ACC112 (cell line): ENCODE measurements around the gene VEPH1.

Experiments
- H2AFZ ChIP-seq: fragments of 200-600 bp; sonication (generic); one replicate; pipeline ENCODE4 v1.6.0; 2017; ENCODE audit warnings: antibody characterized with exemption, low read length; ENCODE audit not compliant: unreplicated experiment
- H3K27ac ChIP-seq: fragments of 200-600 bp; sonication (generic); 2 replicates; pipeline ENCODE4 v1.5.1; 2014; ENCODE audit warnings: low read depth, mild to moderate bottlenecking, antibody characterized with exemption, low read length, moderate library complexity
- H3K27me3 ChIP-seq: fragments of 200-600 bp; sonication (generic); 2 replicates; pipeline ENCODE4 v1.6.1; 2014; ENCODE audit warnings: mild to moderate bottlenecking, antibody characterized with exemption, low read length, moderate library complexity, mixed read lengths; ENCODE audit not compliant: insufficient read depth
- H3K36me3 ChIP-seq: fragments of 200-600 bp; sonication (generic); 2 replicates; pipeline ENCODE4 v1.6.1; 2016; ENCODE audit warnings: mild to moderate bottlenecking, antibody characterized with exemption, low read length, moderate library complexity, mixed read lengths; ENCODE audit not compliant: insufficient read depth
- H3K4me1 ChIP-seq: fragments of 200-600 bp; sonication (generic); one replicate; pipeline ENCODE4 v1.6.1; 2016; ENCODE audit warnings: low read length, mixed read lengths; ENCODE audit not compliant: insufficient read depth, unreplicated experiment, control insufficient read depth
- H3K4me3 ChIP-seq: fragments of 200-600 bp; sonication (generic); 2 replicates; pipeline ENCODE4 v1.5.1; 2014; ENCODE audit warnings: mild to moderate bottlenecking, low read depth, low read length
- H3K79me2 ChIP-seq: fragments of 200-600 bp; sonication (generic); one replicate; pipeline ENCODE4 v1.6.0; 2016; ENCODE audit warnings: low read length; ENCODE audit not compliant: control insufficient read depth, unreplicated experiment, insufficient read depth

Gene VEPH1

GRCh38 chr3:157409516-157409915 lies 93.7 kb downstream of the VEPH1 start:
- no peaks in the 10 kb centered on the region for H3K79me2 ChIP-seq
- H3K4me3 ChIP-seq: no peak overlapping the region
- H3K36me3 ChIP-seq: peaks cover 4% of the 10 kb centered on the region; the same call in 1 of the 2 replicates
- H3K27ac ChIP-seq: no peak overlapping the region
- peaks cover 17% of the 10 kb centered on the region for H3K4me1 ChIP-seq
- no peaks in the 10 kb centered on the region for H3K27me3 ChIP-seq
- no peak overlapping the region for H2AFZ ChIP-seq

GRCh38 chr3:157408499-157409149 lies 94.6 kb downstream of the VEPH1 start:
- peaks cover 4% of the 10 kb centered on the region; the same call in 1 of the 2 replicates for H3K36me3 ChIP-seq
- no peak overlapping the region for H3K27ac ChIP-seq
- no peak overlapping the region for H3K4me3 ChIP-seq
- no peaks in the 10 kb centered on the region for H3K79me2 ChIP-seq
- H2AFZ ChIP-seq: no peak overlapping the region
- H3K27me3 ChIP-seq: no peaks in the 10 kb centered on the region
- peaks cover 17% of the 10 kb centered on the region for H3K4me1 ChIP-seq

GRCh38 chr3:157407769-157408168 lies 95.4 kb downstream of the VEPH1 start:
- H3K79me2 ChIP-seq: no peaks in the 10 kb centered on the region
- no peaks in the 10 kb centered on the region for H3K27me3 ChIP-seq
- H3K4me1 ChIP-seq: peaks cover 17% of the 10 kb centered on the region
- H3K36me3 ChIP-seq: peaks cover 4% of the 10 kb centered on the region; the same call in 1 of the 2 replicates
- no peak overlapping the region for H2AFZ ChIP-seq
- no peak overlapping the region for H3K27ac ChIP-seq
- no peak overlapping the region for H3K4me3 ChIP-seq

- Histone ChIP-seq H3K27ac (no peak overlapping the region), H3K79me2 (no peaks in the 10 kb centered on the region), H3K4me1 (peaks cover 17% of the 10 kb centered on the region), H3K4me3 (no peak overlapping the region), H3K36me3 (no peaks in the 10 kb centered on the region), H3K27me3 (no peaks in the 10 kb centered on the region), H2AFZ (no peak overlapping the region)
These were observed 96.8 kb downstream of the VEPH1 start for GRCh38 chr3:157406394-157406793.

GRCh38 chr3:157405457-157405856 lies 97.8 kb downstream of the VEPH1 start:
- H3K79me2 ChIP-seq: no peaks in the 10 kb centered on the region
- H3K4me3 ChIP-seq: no peak overlapping the region
- no peak overlapping the region for H3K27ac ChIP-seq
- H3K4me1 ChIP-seq: peaks cover 17% of the 10 kb centered on the region
- H3K27me3 ChIP-seq: no peaks in the 10 kb centered on the region
- H2AFZ ChIP-seq: peak overlapping the region; percentile 48
- no peaks in the 10 kb centered on the region for H3K36me3 ChIP-seq

GRCh38 chr3:157404381-157404780 lies 98.8 kb downstream of the VEPH1 start:
- no peaks in the 10 kb centered on the region for H3K36me3 ChIP-seq
- peaks cover 17% of the 10 kb centered on the region for H3K4me1 ChIP-seq
- no peaks in the 10 kb centered on the region for H3K79me2 ChIP-seq
- H2AFZ ChIP-seq: no peak overlapping the region
- no peaks in the 10 kb centered on the region for H3K27me3 ChIP-seq
- no peak overlapping the region for H3K4me3 ChIP-seq
- H3K27ac ChIP-seq: no peak overlapping the region

GRCh38 chr3:157398598-157398997 lies 104.6 kb downstream of the VEPH1 start:
- Histone ChIP-seq H3K27ac (no peak overlapping the region), H3K4me1 (peaks cover 7% of the 10 kb centered on the region), H3K27me3 (no peaks in the 10 kb centered on the region), H3K79me2 (no peaks in the 10 kb centered on the region), H3K4me3 (no peak overlapping the region), H2AFZ (no peak overlapping the region), H3K36me3 (no peaks in the 10 kb centered on the region)

- no peak overlapping the region for H3K27ac ChIP-seq
These were observed 108.8 kb downstream of the VEPH1 start for GRCh38 chr3:157394411-157394810.

GRCh38 chr3:157393113-157393512 lies 110.1 kb downstream of the VEPH1 start:
- 0 out of 2 replicates have a peak, but pooled peaks cover 6% of the 10 kb centered on the region for H3K36me3 ChIP-seq
- H3K79me2 ChIP-seq: no peaks in the 10 kb centered on the region
- no peak overlapping the region for H3K27ac ChIP-seq
- H2AFZ ChIP-seq: no peak overlapping the region
- no peaks in the 10 kb centered on the region for H3K27me3 ChIP-seq
- H3K4me3 ChIP-seq: no peak overlapping the region
- H3K4me1 ChIP-seq: peaks cover 44% of the 10 kb centered on the region

More at GRCh38 chr3:157394411-157394810, 108.8 kb downstream of the VEPH1 start:
- Histone ChIP-seq H3K36me3 (0 out of 2 replicates have a peak, but pooled peaks cover 6% of the 10 kb centered on the region), H3K4me1 (peaks cover 34% of the 10 kb centered on the region), H3K79me2 (no peaks in the 10 kb centered on the region), H3K4me3 (no peak overlapping the region), H2AFZ (no peak overlapping the region), H3K27me3 (no peaks in the 10 kb centered on the region)

- 0 out of 2 replicates have a peak, but pooled peaks cover 6% of the 10 kb centered on the region for H3K36me3 ChIP-seq
- H3K4me3 ChIP-seq: no peak overlapping the region
- no peak overlapping the region for H3K27ac ChIP-seq
- H3K79me2 ChIP-seq: no peaks in the 10 kb centered on the region
- peaks cover 51% of the 10 kb centered on the region for H3K4me1 ChIP-seq
- no peaks in the 10 kb centered on the region for H3K27me3 ChIP-seq
- no peak overlapping the region for H2AFZ ChIP-seq
These were observed 111.1 kb downstream of the VEPH1 start for GRCh38 chr3:157392104-157392503.
